DMS153 treated with DMSO at 0.1 percent for 48 hours (cell line): ENCODE measurements around the gene GMCL2.
"Not testable (repeated sequence)": the region's sequence is repeated elsewhere in the genome, so short reads cannot be mapped to it uniquely, and the experiment has no call there.

ENCODE experiments used
- DNase-seq: peaks from one replicate; lab custom pipeline; 2025; ENCODE audit not compliant: unreplicated experiment; lab: John Stamatoyannopoulos, UW

Gene GMCL2

GRCh38 chr5:178187014-178187413, at the start of gene GMCL2:
Gene GMCL2 (minus strand): TSS chr5:178187371. CDS start chr5:178187299, 72 bp downstream.
- no peak for DNase-seq

GRCh38 chr5:178236679-178237078, 49.5 kb upstream of the GMCL2 start:
- no peak for DNase-seq

GRCh38 chr5:178236126-178236525, 49.0 kb upstream of the GMCL2 start:
- no peak for DNase-seq

- DNase-seq = no peak
Observed at GRCh38 chr5:178235588-178235974, 48.4 kb upstream of the GMCL2 start.

- DNase-seq = no peak
Observed at GRCh38 chr5:178234750-178235587, 47.8 kb upstream of the GMCL2 start.

- no peak for DNase-seq
Observed at GRCh38 chr5:178234121-178234749, 47.1 kb upstream of the GMCL2 start.

- DNase-seq = no peak
Observed at GRCh38 chr5:178232920-178233429, 45.8 kb upstream of the GMCL2 start.

- DNase-seq = no peak
Observed at GRCh38 chr5:178232124-178232919, 45.2 kb upstream of the GMCL2 start, which contains the start of gene PHYKPL. Gene PHYKPL (minus strand): TSS chr5:178232802. CDS start chr5:178232550, 252 bp downstream.

- no peak for DNase-seq
Observed at GRCh38 chr5:178231539-178232123, 44.5 kb upstream of the GMCL2 start.

GRCh38 chr5:178230879-178231538, 43.8 kb upstream of the GMCL2 start:
- no peak for DNase-seq

- DNase-seq = no peak
Observed at GRCh38 chr5:178229861-178230260, 42.7 kb upstream of the GMCL2 start.

GRCh38 chr5:178229111-178229510, 41.9 kb upstream of the GMCL2 start:
- DNase-seq = not testable (repeated sequence)

GRCh38 chr5:178228609-178229008, 41.4 kb upstream of the GMCL2 start:
- no peak for DNase-seq

- no peak for DNase-seq
Observed at GRCh38 chr5:178227929-178228328, 40.8 kb upstream of the GMCL2 start.

GRCh38 chr5:178227138-178227659, 40.0 kb upstream of the GMCL2 start:
- DNase-seq = no peak

- no peak for DNase-seq
Observed at GRCh38 chr5:178225174-178225573, 38.0 kb upstream of the GMCL2 start.

- no peak for DNase-seq
Observed at GRCh38 chr5:178224403-178224802, 37.2 kb upstream of the GMCL2 start.

GRCh38 chr5:178223828-178224335, 36.7 kb upstream of the GMCL2 start:
- no peak for DNase-seq

GRCh38 chr5:178223196-178223773, 36.1 kb upstream of the GMCL2 start:
- DNase-seq = no peak

GRCh38 chr5:178222292-178222691, 35.1 kb upstream of the GMCL2 start:
- no peak for DNase-seq
